Mammary epithelial cell (primary cell): ENCODE data around the gene GFOD2.

Experiments
- EZH2 ChIP-seq: IDR thresholded peaks from 2 replicates; pipeline ENCODE4 v1.6.1; 2012; ENCODE audit warnings: low read length, inconsistent platforms, borderline replicate concordance
- TF ChIP-seq, protein P1 (sequence below), 2 donors: IDR thresholded peaks in 1 of 2; conservative IDR thresholded peaks in 1 of 2; 2 replicates each; pipeline ENCODE4 v1.5.1; 2011 to 2012; ENCODE audit warnings: inconsistent platforms in 2 of 2, low read length in 2 of 2, mild to moderate bottlenecking in 2 of 2, control low read depth in 1 of 2, low read depth in 1 of 2; ENCODE audit not compliant: insufficient read depth in 1 of 2; ENCODE audit errors: extremely low read depth in 1 of 2

DNA sequence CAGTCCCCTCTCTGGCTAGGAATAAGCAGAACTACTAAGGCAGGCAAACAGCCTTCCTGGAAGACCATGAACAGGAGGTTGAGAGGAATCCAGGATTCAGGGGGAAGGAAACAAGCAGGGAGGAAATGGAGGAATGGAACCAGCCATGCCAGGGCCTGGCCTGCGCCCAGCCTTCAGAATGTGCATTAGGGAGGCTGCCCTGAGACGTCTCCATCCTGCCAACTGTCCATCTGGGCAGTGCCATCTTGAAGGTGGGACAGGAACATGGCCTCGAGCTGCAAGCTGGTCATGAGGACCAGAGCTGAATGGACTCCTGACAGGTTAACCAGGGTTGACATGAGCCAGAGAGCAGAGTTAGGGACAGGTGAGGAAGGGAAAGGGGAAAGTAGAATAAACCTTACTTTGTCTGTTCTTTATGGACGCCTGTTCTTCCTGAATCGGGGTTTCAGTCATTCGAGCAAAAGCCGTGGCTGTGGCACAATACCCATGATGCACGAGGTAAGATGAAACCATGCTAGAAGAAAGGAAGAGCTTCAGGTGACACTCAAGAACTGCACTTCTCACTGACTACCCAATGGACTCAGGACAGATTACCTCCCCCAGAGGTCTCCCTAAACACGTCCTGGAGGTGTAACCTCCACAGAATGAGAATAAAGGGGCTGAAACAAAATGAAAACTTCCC, 12.1 kb upstream of the GFOD2 start:
- TF ChIP-seq, protein P1, sequence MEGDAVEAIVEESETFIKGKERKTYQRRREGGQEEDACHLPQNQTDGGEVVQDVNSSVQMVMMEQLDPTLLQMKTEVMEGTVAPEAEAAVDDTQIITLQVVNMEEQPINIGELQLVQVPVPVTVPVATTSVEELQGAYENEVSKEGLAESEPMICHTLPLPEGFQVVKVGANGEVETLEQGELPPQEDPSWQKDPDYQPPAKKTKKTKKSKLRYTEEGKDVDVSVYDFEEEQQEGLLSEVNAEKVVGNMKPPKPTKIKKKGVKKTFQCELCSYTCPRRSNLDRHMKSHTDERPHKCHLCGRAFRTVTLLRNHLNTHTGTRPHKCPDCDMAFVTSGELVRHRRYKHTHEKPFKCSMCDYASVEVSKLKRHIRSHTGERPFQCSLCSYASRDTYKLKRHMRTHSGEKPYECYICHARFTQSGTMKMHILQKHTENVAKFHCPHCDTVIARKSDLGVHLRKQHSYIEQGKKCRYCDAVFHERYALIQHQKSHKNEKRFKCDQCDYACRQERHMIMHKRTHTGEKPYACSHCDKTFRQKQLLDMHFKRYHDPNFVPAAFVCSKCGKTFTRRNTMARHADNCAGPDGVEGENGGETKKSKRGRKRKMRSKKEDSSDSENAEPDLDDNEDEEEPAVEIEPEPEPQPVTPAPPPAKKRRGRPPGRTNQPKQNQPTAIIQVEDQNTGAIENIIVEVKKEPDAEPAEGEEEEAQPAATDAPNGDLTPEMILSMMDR (conservative IDR thresholded peaks at IDR 0.05 in 1 of 2, IDR thresholded peaks at IDR 0.05 in 1 of 2; ENCODE audit: extremely low read depth in 1 of 2, insufficient read depth in 1 of 2, low read depth in 1 of 2, low read length in 2 of 2), result no peak
- no peak for TF ChIP-seq EZH2
